Fibroblast of villous mesenchyme (primary cell): Measurements from ENCODE around the gene RHOU. TPM values are rescaled to one million over a fixed set of nuclear protein-coding genes. Genes with fewer than 3 reads are reported as not detected.
A peak's percentile ranks its signal among the peaks of the same experiment; 100 is the strongest.
"Not testable (repeated sequence)": the region's sequence is repeated elsewhere in the genome, so short reads cannot be mapped to it uniquely, and the experiment has no call there.

Experiments
- DNase-seq: peaks from one replicate; pipeline ENCODE4 v3.0.0-alpha.2; 2010; ENCODE audit warnings: low read depth
- H3K4me3 ChIP-seq: 2 replicates; pipeline ENCODE4 v1.5.1; 2011; ENCODE audit warnings: low read depth, mild to moderate bottlenecking, low read length
- total RNA-seq: library from RNA; depleted of rRNA; stranded (reverse); fragments of >200 nt; gene quantifications from 2 replicates; pipeline ENCODE4 v1.2.3, GENCODE V29; 2012
- TF ChIP-seq, protein P1 (sequence below): IDR thresholded peaks from 2 replicates; pipeline ENCODE4 v1.5.1; 2012; ENCODE audit warnings: low read depth, mild to moderate bottlenecking, low read length; ENCODE audit not compliant: insufficient read depth

RHOU gene
- total RNA-seq, result 2.2 and 2.9 TPM in 2 replicates

DNA sequence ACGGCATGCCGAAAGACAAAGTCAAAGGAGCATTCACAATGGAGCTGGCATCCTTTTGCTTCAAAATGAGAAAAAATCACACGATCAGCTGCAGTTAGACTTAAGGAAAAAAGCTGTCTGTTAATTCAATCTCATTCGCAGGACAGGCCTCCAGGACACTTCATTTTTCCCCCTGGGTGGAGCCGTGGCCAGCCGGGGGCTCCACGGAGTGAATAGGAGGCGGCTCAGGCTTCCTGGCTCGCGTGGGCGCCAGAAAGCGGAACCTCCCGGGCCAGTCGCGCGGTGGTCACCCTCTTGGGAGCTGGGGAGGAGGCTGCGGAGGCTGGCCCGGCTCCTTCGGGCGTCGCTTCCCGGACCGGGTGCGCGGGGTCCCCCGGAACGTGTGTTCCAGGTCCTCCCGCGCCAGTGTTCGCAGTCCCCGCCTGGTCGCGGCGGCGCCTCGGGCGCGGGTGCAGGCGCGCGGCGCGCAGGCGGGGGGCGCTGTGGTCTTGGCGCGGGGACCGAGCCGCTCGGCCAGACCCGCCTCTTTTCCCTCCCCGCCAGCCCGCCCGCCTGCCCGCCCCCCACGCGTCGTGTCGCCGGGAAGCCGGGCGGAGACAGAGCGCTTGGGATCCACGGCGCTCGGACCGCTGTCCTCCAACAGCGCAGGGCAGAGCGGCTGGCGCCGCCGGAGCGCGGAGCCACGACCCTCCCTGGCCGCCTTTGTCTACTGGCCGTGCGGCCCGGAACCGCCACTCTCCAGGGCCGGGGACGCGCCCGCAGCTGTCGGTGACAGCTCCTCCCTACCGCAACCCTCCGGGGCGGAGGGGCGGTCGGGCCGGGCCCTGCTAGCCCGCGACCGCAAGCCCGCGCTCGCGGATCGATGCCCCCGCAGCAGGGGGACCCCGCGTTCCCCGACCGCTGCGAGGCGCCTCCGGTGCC lies at the start of gene RHOU:
RHOU (plus strand) TSS at position 599 of the 921 bp plus-strand sequence; CDS start at position 863, 264 bp downstream.
- DNase-seq, result peak; percentile 66
- peak within 1 kb of the TSS; percentile 80 for H3K4me3 ChIP-seq
- TF ChIP-seq, protein P1, sequence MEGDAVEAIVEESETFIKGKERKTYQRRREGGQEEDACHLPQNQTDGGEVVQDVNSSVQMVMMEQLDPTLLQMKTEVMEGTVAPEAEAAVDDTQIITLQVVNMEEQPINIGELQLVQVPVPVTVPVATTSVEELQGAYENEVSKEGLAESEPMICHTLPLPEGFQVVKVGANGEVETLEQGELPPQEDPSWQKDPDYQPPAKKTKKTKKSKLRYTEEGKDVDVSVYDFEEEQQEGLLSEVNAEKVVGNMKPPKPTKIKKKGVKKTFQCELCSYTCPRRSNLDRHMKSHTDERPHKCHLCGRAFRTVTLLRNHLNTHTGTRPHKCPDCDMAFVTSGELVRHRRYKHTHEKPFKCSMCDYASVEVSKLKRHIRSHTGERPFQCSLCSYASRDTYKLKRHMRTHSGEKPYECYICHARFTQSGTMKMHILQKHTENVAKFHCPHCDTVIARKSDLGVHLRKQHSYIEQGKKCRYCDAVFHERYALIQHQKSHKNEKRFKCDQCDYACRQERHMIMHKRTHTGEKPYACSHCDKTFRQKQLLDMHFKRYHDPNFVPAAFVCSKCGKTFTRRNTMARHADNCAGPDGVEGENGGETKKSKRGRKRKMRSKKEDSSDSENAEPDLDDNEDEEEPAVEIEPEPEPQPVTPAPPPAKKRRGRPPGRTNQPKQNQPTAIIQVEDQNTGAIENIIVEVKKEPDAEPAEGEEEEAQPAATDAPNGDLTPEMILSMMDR, result peak; percentile 35

DNA sequence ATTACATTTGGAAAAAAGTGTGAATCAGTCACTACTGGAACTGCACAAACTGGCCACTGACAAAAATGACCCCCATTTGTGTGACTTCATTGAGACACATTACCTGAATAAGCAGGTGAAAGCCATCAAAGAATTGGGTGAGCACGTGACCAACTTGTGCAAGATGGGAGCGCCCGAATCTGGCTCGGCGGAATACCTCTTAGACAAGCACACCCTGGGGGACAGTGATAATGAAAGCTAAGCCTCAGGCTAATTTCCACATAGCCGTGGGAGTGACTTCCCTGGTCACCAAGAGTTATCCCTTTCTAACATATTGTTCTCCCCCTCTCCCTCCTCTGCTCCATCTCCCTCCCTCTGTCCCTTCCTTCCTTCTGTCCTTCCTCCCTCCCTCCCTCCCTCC lies 47.7 kb upstream of the RHOU start:
- TF ChIP-seq, protein P1, result no peak
- no peak overlapping the region for H3K4me3 ChIP-seq
- no peak for DNase-seq

DNA sequence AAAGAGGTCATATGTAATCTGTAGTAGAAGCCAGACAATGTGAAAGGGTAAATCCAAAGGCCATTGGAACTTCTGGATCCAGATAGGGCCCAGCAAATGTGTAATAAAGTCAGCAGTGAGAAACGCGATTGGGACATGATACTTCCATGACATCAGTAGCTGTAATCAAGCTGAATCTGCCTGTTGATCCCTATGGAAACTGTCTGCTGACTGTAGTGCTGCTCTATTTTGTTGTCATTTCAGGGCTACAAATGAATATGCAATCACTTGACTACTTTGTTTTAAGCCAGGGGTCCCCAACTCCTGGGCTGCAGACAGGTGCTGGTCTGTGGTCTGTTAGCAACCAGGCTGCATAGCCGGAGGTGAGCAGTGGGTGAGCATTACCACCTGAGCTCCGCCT lies 46.0 kb upstream of the RHOU start:
- no peak for DNase-seq
- TF ChIP-seq, protein P1, result no peak
- H3K4me3 ChIP-seq, result no peak overlapping the region

DNA sequence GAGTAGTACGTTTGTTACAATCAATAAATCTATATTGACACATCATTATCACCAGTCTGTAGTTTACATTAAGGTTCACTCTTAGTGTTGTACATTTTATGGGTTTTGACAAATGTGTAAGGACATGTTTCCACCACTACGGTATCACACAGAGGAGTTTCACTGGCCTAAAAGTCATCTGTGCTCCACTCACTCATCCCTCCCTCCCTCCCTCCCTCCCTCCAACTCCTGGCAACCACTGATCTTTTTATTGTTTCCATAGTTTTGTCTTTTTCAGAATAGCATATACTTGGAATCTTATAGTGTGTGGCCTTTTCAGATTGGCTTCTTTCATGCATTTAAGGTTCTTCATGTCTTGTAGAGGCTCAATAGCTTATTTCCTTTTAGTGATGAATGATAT lies 44.1 kb upstream of the RHOU start:
- TF ChIP-seq, protein P1, result no peak
- no peak overlapping the region for H3K4me3 ChIP-seq
- no peak for DNase-seq

DNA sequence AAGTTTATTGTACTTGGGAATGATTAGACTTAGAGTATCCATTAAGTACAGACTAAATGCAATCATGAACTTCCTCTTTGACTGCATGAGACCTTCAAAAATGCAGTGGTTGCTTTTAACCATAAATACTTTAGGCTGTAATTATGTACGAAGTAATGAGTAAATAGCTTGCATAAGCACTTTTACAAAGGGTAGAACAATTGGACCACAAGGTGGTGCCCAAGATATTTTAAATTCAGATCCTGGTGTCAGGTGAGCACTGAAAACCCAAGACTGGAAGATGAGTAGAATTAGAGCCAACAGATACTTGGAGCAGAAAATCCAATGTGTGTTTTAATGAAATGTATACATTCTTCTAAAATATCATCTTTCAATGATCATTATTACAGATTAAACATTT lies 43.4 kb upstream of the RHOU start:
- no peak overlapping the region for H3K4me3 ChIP-seq
- TF ChIP-seq, protein P1, result peak; percentile 34
- DNase-seq, result peak; percentile 63

DNA sequence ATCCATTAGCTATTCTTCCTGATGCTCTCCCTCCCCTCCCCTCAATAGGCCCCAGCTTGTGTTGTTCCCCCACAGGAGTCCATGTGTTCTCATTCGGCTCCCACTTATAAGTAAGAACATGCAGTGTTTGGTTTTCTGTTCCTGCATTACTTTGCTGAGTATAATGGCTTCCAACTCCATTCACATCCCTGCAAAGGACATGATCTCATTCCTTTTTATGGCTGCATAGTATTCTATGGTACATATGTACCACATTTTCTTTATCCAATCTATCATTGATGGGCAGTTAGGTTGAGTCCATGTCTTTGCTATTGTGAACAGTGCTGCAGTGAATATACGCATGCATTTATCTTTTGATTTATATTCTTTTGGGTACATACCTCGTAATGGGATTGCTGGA lies 40.8 kb upstream of the RHOU start:
- not testable (repeated sequence) for DNase-seq, H3K4me3 ChIP-seq

DNA sequence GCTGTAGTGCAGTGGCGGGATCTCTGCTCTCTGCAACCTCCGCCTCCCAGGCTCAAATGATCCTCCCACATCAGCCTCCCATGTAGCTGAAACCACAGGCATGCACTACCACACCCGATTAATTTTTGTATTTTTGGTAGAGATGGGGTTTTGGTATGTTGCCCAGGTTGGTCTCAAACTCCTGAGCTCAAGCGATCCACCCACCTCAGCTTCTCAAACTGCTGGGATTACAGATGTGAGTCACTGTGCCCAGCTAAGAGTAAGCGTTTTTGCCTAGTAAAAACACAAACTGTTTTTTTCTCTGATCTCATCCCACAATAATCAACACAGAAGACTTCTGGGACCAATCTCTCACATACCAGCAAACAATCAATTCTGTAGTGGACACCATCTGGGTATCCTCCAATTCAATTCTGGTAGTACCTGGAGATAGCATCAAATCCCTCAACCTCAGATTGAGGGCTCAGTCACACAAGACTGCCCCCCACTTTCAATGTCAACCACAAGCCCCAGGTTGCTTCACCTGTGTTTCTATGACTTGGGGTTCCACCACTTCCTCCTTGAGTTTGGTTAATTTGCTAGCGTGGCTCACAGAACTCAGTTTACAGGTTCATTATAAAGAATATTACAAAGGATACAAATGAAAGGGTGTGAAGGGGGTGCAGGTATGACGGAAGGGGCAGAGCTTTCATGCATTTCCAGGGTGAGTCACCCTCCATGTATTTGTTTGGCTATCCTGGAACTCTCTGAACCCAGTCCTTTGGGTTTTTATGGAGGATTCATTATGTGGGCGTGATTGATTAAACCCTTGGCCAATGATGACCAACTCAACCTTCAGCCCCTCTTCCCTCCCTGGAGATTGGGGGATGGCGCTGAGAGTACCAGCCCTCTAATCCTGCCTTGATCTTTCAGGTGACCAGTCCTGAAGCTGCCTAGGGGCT lies 40.0 kb upstream of the RHOU start:
- no peak for DNase-seq
- H3K4me3 ChIP-seq, result no peak overlapping the region
- TF ChIP-seq, protein P1, result no peak
